ENCODE results near the gene PLA2G10.
A peak's percentile ranks its signal among the peaks of the same experiment; 100 is the strongest.

Gene PLA2G10

DNA sequence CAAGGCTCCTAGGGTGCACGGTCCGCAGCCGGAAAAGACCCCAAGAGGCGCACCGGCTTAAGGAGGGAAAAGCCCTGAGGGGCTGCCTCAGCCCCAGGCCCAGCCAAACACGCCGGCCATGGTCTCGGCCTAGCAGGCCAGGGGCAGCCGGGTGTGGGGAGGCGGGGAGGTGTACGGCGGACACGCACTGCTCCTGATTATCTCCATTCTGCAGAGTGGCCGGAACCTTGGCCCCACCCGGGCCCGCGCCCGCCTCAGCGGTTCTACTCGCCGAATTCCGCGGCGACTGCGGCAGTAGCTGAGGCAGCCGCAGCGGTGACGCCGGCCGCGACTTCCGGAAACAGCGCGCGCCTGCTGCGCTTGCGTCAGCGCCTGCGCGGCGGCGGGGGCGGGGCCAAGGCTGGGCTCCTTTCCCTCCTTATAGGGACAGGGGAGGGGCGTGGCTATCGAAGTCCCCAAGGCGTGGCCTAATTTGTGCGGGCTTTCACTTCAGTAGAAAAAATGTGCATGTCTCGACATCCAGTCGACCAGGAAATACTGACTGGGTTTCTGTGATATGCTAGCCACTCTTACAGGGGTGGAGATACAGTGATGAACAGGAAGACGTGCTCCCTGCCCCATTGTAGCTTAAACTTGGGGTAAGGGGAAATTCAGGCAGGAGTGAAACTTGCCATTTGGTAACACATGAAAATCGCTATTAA is 64.0 kb downstream of the PLA2G10 start, which contains the start of gene PARN:
TSS of gene PARN (minus strand) at position 342 of the 701 bp plus-strand sequence. CDS start at position 207, 135 bp downstream.
- peak; percentile 94 for DNase-seq (ENCODE audit: low spot score)
- Histone ChIP-seq H3K4me3 (peak within 1 kb of the TSS; percentile 91), H3K27ac (peak within 1 kb of the TSS; percentile 93 to 97)
- TF ChIP-seq, protein P1, sequence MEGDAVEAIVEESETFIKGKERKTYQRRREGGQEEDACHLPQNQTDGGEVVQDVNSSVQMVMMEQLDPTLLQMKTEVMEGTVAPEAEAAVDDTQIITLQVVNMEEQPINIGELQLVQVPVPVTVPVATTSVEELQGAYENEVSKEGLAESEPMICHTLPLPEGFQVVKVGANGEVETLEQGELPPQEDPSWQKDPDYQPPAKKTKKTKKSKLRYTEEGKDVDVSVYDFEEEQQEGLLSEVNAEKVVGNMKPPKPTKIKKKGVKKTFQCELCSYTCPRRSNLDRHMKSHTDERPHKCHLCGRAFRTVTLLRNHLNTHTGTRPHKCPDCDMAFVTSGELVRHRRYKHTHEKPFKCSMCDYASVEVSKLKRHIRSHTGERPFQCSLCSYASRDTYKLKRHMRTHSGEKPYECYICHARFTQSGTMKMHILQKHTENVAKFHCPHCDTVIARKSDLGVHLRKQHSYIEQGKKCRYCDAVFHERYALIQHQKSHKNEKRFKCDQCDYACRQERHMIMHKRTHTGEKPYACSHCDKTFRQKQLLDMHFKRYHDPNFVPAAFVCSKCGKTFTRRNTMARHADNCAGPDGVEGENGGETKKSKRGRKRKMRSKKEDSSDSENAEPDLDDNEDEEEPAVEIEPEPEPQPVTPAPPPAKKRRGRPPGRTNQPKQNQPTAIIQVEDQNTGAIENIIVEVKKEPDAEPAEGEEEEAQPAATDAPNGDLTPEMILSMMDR (IDR thresholded peaks at IDR 0.05): no peak

DNA sequence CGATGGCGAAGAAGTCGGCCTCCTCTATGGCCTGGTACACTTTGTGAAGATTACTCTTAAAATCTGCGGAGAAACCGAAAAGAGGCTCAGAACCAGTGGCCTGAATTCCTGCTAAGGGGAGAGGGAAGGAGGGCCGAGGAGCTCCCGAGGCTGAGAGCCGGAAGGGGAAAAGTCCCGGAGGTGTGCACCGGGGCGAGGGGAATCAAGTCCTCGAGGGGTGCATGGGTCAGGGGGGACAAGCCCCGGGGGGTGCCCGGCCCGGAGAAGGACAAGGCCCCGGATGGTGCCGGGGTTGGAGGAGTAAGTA is 64.5 kb downstream of the PLA2G10 start:
- no peak for DNase-seq (ENCODE audit: low spot score)
- H3K27ac ChIP-seq: peak overlapping the region; percentile 93 to 97
- TF ChIP-seq, protein P1 (IDR thresholded peaks at IDR 0.05): no peak
- H3K4me3 ChIP-seq: peak overlapping the region; percentile 91

DNA sequence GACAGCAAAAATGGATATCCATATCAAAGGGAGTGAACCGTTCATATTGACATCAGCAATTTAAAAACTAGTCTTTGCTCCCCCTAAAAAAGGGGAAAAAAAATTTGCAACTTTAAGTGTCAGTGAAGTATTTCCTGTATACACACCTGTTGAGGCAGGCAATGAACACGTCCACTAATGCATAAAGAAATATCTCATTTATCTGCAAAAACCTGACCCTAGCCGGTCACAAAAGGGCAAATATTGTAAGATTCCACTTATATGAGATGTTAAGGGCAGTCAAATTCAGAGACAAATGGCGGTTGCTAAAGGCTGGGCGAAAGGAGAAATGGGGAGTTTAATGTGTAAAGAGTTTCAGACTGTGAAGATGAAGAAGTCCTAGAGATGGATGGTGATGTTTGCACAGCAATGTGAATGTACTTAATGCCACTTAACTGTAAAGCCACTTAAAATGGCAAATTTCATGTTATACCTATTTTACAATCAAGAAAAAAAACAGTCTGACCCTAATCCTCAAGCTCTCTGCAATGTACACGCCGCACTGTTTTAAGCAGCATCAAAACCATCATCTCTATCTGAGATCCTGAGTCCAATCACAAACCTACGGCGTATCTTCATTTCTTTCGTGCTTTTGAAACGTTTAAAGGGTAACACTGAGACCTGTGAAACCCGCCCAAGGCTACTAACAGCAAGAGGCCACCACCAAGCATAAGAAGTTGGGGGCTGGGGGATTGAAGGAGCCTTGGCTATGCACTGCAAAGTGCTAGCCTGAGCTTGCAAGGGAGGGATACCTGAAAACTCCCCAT is 65.1 kb downstream of the PLA2G10 start:
- Histone ChIP-seq H3K27ac (peak overlapping the region; percentile 93 to 97), H3K4me3 (peak overlapping the region; percentile 91)
- DNase-seq (ENCODE audit: low spot score): no peak
- TF ChIP-seq, protein P1 (IDR thresholded peaks at IDR 0.05): no peak

DNA sequence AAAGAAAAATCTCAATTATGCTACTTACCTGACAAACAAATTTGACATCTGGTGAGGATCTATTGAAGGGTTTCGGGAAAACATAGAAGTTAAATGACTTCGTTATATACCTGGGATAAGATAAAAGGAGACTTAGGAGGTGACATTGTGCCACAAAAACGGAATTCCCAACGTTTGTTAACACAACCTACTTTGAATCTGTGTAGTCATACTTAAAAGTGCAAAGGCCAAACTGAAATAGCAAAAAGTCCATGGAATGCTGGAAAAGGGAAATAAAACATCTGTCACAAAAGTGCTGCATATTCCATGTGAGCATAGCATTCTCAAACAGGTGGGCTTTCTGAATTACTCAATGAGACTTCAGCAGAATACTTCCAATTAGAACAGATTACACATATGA is 67.0 kb downstream of the PLA2G10 start:
- no peak for DNase-seq (ENCODE audit: low spot score)
- TF ChIP-seq, protein P1 (IDR thresholded peaks at IDR 0.05): no peak
- Histone ChIP-seq H3K27ac (no peak overlapping the region), H3K4me3 (no peak overlapping the region)
